Stimulated activated CD8-positive, alpha-beta memory T cell treated with anti-CD3 and anti-CD28 coated beads, Interleukin-12 subunit alpha, Interleukin-12 subunit beta, amount 100 ng/mL, for 24 hours (primary cell): ENCODE data around the gene ZDHHC11.

Source experiments
- DNase-seq: peaks from one replicate; pipeline ENCODE4 v3.0.0-alpha.2; 2020; ENCODE audit errors: extremely low read depth

ZDHHC11 gene

DNA sequence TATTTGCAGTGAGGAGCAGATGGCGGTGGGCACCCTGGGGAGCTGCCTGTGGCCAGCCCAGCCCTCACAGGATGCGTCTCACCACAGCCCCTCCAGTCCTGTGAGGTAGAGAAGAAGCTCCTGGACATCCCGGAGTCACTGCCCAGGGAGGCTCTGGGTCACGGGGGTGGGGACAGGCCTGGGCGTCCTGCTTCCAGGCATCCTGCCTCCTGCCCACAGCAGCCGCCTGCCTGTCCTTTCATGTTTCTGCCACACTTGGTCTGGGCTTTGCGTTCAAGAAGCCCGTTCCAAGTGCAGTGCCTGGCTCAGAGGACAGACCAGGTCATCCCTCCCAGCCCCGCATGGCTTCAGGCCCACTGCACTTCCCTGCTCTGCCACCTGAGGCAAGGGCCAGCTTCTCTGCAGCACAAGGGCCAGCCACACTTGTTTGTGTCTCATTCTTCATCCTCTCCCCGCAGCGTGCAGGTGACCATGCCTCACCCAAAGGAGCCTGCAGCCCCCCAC lies 104.5 kb downstream of the ZDHHC11 start:
- no peak for DNase-seq
